Erythroblast (primary cell): ENCODE measurements around the gene EXOC1.

Source experiments
- GATA1 ChIP-seq: IDR thresholded peaks from 2 replicates; pipeline ENCODE4 v1.6.1; 2011; ENCODE audit warnings: low read depth, mild to moderate bottlenecking, control low read depth, low read length, moderate library complexity
- POLR2A ChIP-seq: IDR thresholded peaks from 2 replicates; pipeline ENCODE4 v1.6.1; 2011; ENCODE audit warnings: mild to moderate bottlenecking, low read length

DNA sequence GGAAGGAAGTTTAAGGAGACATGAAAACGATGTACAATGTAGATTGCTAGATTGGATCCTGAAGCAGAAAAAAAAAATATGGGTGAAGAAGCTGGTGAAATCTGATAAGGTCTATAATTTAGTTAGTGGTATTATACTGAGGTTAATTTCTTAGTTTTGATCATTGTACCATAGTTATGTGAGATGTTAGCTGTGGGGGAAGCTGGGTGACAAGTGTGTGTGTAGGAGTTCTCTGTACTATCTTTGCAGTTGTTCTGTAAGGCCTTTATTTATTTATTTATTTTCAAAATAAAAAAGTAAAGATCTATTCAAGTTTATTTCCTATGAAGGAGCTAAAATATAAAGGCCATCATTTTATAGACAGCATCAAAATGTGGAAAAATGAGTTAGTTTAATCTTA is 12.5 kb upstream of the EXOC1 start:
- no peak for TF ChIP-seq POLR2A
- TF ChIP-seq GATA1 = no peak
